ENCODE data around the gene TBC1D9B. TPM values are rescaled to one million over a fixed set of nuclear protein-coding genes. Genes with fewer than 3 reads are reported as not detected.

TBC1D9B gene
- total and polyA plus RNA-seq, 9 of the 15 experiments (the other 6 are each of a cell fraction or from before 2014, with no cell fraction given): 2.9 to 59.1 (median 33.5) TPM

DNA sequence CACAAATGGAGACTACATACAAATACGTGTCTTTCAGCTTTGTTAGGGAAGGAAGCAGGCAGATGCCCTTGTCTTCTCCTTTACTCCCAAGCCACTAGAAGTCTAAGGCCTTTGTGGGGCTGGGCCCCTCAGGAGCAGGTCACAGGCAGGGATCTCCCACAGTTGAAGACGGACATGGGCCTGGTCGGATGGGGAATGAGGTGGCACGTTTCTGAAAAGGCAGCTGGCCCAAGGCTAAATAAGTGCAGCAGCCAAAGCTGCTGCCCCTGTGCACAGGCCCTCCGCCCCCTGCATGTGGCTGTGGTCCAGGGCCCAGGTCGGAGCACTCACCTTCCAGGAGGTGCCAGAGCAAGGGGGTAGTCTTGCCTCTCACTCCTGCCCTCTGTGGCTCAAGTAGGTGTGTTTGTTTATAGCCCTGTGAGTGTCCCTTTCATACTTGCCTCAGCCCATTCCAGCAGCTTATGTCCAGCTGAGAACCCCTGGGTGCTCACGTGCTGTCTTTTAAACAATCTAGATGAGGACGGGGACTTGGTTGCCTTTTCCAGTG lies 85.2 kb downstream of the TBC1D9B start (continued):
- TF ChIP-seq ZC3H4 (CRISPR knock-in tag; IDR thresholded peaks at IDR 0.05; ENCODE audit: borderline replicate concordance) (no peak), CREBBP (IDR thresholded peaks at IDR 0.05; ENCODE audit: low read depth, low read length) (no peak), L3MBTL2 (IDR thresholded peaks at IDR 0.05) (no peak), POLR2A (conservative IDR thresholded peaks at IDR 0.05) (peak; percentile 20; the same call in 1 of the 2 replicates), TARDBP (IDR thresholded peaks at IDR 0.05) (no peak), CCNT2 (IDR thresholded peaks at IDR 0.05; ENCODE audit: borderline replicate concordance, extremely low read depth, insufficient read length, low read depth, low read length) (peak; percentile 54), PTRF (tag; IDR thresholded peaks at IDR 0.05) (no peak), ZNF57 (CRISPR knock-in tag; IDR thresholded peaks at IDR 0.05) (no peak), ZKSCAN3 (CRISPR knock-in tag; IDR thresholded peaks at IDR 0.05) (no peak)

DNA sequence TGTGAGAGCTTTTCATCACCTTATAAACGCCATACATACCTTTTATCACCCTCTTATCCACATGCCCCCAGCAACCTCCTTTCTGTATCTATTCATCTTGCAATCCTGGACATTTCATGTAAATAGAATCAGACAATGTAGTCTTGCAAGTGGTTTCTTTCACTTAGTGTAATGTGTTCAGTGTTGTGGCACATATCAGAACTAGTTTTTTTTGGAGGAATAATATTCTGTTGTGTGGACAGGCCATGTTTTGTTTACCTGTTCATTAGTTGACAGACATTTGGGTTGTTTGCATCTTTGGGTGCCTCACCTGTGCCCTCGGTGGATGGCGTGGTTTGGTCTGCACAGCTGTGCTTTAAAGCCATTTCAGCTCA lies 85.7 kb downstream of the TBC1D9B start:
- no peak for FAIRE-seq
- intact Hi-C loops (cut with micrococcal nuclease): loop anchor here (5.0 kb wide), 2 partner anchors 35 to 200 kb away; partner anchors contain the start of genes HNRNPH1 and MRNIP
- peak; percentile 18 for TF ChIP-seq KDM5B (IDR thresholded peaks at IDR 0.05; ENCODE audit: insufficient replicate concordance, low read depth, low read length)
- TF ChIP-seq, protein P1, sequence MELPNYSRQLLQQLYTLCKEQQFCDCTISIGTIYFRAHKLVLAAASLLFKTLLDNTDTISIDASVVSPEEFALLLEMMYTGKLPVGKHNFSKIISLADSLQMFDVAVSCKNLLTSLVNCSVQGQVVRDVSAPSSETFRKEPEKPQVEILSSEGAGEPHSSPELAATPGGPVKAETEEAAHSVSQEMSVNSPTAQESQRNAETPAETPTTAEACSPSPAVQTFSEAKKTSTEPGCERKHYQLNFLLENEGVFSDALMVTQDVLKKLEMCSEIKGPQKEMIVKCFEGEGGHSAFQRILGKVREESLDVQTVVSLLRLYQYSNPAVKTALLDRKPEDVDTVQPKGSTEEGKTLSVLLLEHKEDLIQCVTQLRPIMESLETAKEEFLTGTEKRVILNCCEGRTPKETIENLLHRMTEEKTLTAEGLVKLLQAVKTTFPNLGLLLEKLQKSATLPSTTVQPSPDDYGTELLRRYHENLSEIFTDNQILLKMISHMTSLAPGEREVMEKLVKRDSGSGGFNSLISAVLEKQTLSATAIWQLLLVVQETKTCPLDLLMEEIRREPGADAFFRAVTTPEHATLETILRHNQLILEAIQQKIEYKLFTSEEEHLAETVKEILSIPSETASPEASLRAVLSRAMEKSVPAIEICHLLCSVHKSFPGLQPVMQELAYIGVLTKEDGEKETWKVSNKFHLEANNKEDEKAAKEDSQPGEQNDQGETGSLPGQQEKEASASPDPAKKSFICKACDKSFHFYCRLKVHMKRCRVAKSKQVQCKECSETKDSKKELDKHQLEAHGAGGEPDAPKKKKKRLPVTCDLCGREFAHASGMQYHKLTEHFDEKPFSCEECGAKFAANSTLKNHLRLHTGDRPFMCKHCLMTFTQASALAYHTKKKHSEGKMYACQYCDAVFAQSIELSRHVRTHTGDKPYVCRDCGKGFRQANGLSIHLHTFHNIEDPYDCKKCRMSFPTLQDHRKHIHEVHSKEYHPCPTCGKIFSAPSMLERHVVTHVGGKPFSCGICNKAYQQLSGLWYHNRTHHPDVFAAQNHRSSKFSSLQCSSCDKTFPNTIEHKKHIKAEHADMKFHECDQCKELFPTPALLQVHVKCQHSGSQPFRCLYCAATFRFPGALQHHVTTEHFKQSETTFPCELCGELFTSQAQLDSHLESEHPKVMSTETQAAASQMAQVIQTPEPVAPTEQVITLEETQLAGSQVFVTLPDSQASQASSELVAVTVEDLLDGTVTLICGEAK (IDR thresholded peaks at IDR 0.05): 0 out of 2 replicates have a peak, but pooled peaks have one; percentile 26
- TF ChIP-seq, protein P1 (CRISPR knock-in tag; IDR thresholded peaks at IDR 0.05): no peak

More for the DNA sequence above, 85.7 kb downstream of the TBC1D9B start:
- H4K20me1 ChIP-seq (replicated peaks; ENCODE audit: control insufficient read depth, insufficient read depth, low read length): peaks cover 30% of the 10 kb centered on the region
- BruUV-seq (replicated peaks): TSS peak; percentile 61
- no peaks in the 10 kb centered on the region for H3K9me3 ChIP-seq (replicated peaks; ENCODE audit: control insufficient read depth, insufficient read depth, low read depth, low read length)
- DNase-seq (ENCODE audit: extremely low read depth in 1 of 4, low spot score in 3 of 4): no peak
- no peaks in the 10 kb centered on the region for H3K27me3 ChIP-seq (ENCODE audit: control insufficient read depth in 2 of 2, insufficient read depth in 2 of 2, low read length in 2 of 2)
- in situ Hi-C loops (cut with MboI): no loop called here
- H3K4me3 ChIP-seq: peak overlapping the region; percentile 100
- H2AFZ ChIP-seq (ENCODE audit: low read depth, low read length): no peak overlapping the region
- H3K79me2 ChIP-seq (ENCODE audit: control insufficient read depth, insufficient read depth, low read length): peaks cover 68% of the 10 kb centered on the region
- CTCF ChIA-PET (ENCODE audit: low intra/inter-chr PET ratio): interaction anchor here (0.7 kb wide), 2 partner anchors 59 to 183 kb away, joined by 3 to 5 read pairs; no protein-coding TSS in a partner anchor
- ATAC-seq: no peak
- H3K9me1 ChIP-seq (ENCODE audit: control insufficient read depth, insufficient read depth, low read length): peaks cover 12% of the 10 kb centered on the region
- peaks cover 37 to 70% of the 10 kb centered on the region in 2 experiments for H3K4me1 ChIP-seq (replicated peaks in 1 of 2; ENCODE audit: control insufficient read depth in 2 of 2, insufficient read depth in 2 of 2, low read length in 2 of 2)
- peaks cover 55% of the 10 kb centered on the region; the same call in 2 of the 3 replicates for H3K36me3 ChIP-seq (ENCODE audit: control insufficient read depth, insufficient read depth, low read length)
- peak overlapping the region; percentile 87 for H3K4me2 ChIP-seq (ENCODE audit: insufficient read depth, low read length)
- H3K9ac ChIP-seq (ENCODE audit: insufficient read depth in 1 of 2, low read depth in 2 of 2, low read length in 2 of 2): peak overlapping the region; percentile 83 to 96; a peak in 3 of 4 replicates
- POLR2A ChIA-PET: interaction anchor here (0.6 to 3.5 kb wide), 5 partner anchors 10 to 47 kb away, joined by 3 to 30 read pairs (median 5); no protein-coding TSS in a partner anchor
- peak overlapping the region; percentile 98 for H3K27ac ChIP-seq (ENCODE audit: extremely low read depth, low read depth, low read length)
- WGBS (ENCODE audit: insufficient coverage, low coverage, missing lambda C conversion rate): 43% methylated on average over 3 of the region's 3 CpGs

Data from K562 (cell line).